ENCODE data around the gene TSSK2. TPM values are rescaled to one million over a fixed set of nuclear protein-coding genes. Genes with fewer than 3 reads are reported as not detected.

TSSK2 gene
- total RNA-seq, 3 donors from 2014 or later: not detected

GRCh38 chr22:19096555-19096954 is 34.6 kb upstream of the TSSK2 start:
- ATAC-seq: no peak
- Mint-ChIP-seq H3K4me3 (no peak overlapping the region), H3K4me1 (ENCODE audit: low read depth) (peaks cover 27% of the 10 kb centered on the region), H3K36me3 (ENCODE audit: insufficient read depth) (peaks cover 12% of the 10 kb centered on the region), H3K27me3 (ENCODE audit: low read depth) (no peaks in the 10 kb centered on the region), H3K9me3 (no peaks in the 10 kb centered on the region)
- DNase-seq: no peak

GRCh38 chr22:19097518-19097917 is 33.6 kb upstream of the TSSK2 start:
- DNase-seq (no peak), ATAC-seq (no peak)
- Mint-ChIP-seq H3K36me3 (ENCODE audit: insufficient read depth) (peaks cover 12% of the 10 kb centered on the region), H3K4me1 (ENCODE audit: low read depth) (peaks cover 31% of the 10 kb centered on the region), H3K4me3 (no peak overlapping the region), H3K27me3 (ENCODE audit: low read depth) (no peaks in the 10 kb centered on the region), H3K9me3 (no peaks in the 10 kb centered on the region)

GRCh38 chr22:19098157-19098556 is 33.0 kb upstream of the TSSK2 start:
- Mint-ChIP-seq H3K27me3 (ENCODE audit: low read depth) (no peaks in the 10 kb centered on the region), H3K4me1 (ENCODE audit: low read depth) (peaks cover 32% of the 10 kb centered on the region), H3K36me3 (ENCODE audit: insufficient read depth) (peaks cover 11% of the 10 kb centered on the region), H3K4me3 (no peak overlapping the region), H3K9me3 (no peaks in the 10 kb centered on the region)
- ATAC-seq (no peak), DNase-seq (no peak)

- ATAC-seq: no peak
- H3K36me3 Mint-ChIP-seq (ENCODE audit: insufficient read depth): peaks cover 3% of the 10 kb centered on the region
- H3K27me3 Mint-ChIP-seq (ENCODE audit: low read depth): no peaks in the 10 kb centered on the region
- H3K4me3 Mint-ChIP-seq: no peak overlapping the region
- H3K9me3 Mint-ChIP-seq: no peaks in the 10 kb centered on the region
- peaks cover 53% of the 10 kb centered on the region for H3K4me1 Mint-ChIP-seq (ENCODE audit: low read depth)
- DNase-seq: no peak
These were observed 27.0 kb upstream of the TSSK2 start for GRCh38 chr22:19103880-19104821.

GRCh38 chr22:19105456-19105855 is 25.7 kb upstream of the TSSK2 start:
- Mint-ChIP-seq H3K4me3 (no peak overlapping the region), H3K27me3 (ENCODE audit: low read depth) (no peaks in the 10 kb centered on the region), H3K36me3 (ENCODE audit: insufficient read depth) (peaks cover 3% of the 10 kb centered on the region), H3K4me1 (ENCODE audit: low read depth) (peaks cover 60% of the 10 kb centered on the region), H3K9me3 (no peaks in the 10 kb centered on the region)
- DNase-seq: no peak
- no peak for ATAC-seq

GRCh38 chr22:19105867-19106802 is 25.0 kb upstream of the TSSK2 start:
- Mint-ChIP-seq H3K9me3 (no peaks in the 10 kb centered on the region), H3K4me1 (ENCODE audit: low read depth) (peaks cover 65% of the 10 kb centered on the region), H3K4me3 (no peak overlapping the region), H3K36me3 (ENCODE audit: insufficient read depth) (peaks cover 3% of the 10 kb centered on the region), H3K27me3 (ENCODE audit: low read depth) (no peaks in the 10 kb centered on the region)
- ATAC-seq (peak in 1 of 2 donors; percentile 45), DNase-seq (peak; percentile 38)

GRCh38 chr22:19106886-19107729 is 24.0 kb upstream of the TSSK2 start:
- H3K36me3 Mint-ChIP-seq (ENCODE audit: insufficient read depth): peaks cover 3% of the 10 kb centered on the region
- H3K4me3 Mint-ChIP-seq: no peak overlapping the region

GRCh38 chr22:19107730-19108074 is 23.4 kb upstream of the TSSK2 start:
- ATAC-seq (no peak), DNase-seq (no peak)
- Mint-ChIP-seq H3K27me3 (ENCODE audit: low read depth) (no peaks in the 10 kb centered on the region), H3K9me3 (no peaks in the 10 kb centered on the region), H3K4me3 (no peak overlapping the region), H3K36me3 (ENCODE audit: insufficient read depth) (peaks cover 3% of the 10 kb centered on the region), H3K4me1 (ENCODE audit: low read depth) (peaks cover 71% of the 10 kb centered on the region)

More at GRCh38 chr22:19106886-19107729, 24.0 kb upstream of the TSSK2 start:
- Mint-ChIP-seq H3K9me3 (no peaks in the 10 kb centered on the region), H3K4me1 (ENCODE audit: low read depth) (peaks cover 67% of the 10 kb centered on the region), H3K27me3 (ENCODE audit: low read depth) (no peaks in the 10 kb centered on the region)
- ATAC-seq (no peak), DNase-seq (no peak)

- Mint-ChIP-seq H3K36me3 (ENCODE audit: insufficient read depth) (peaks cover 3% of the 10 kb centered on the region), H3K27me3 (ENCODE audit: low read depth) (no peaks in the 10 kb centered on the region), H3K9me3 (no peaks in the 10 kb centered on the region), H3K4me3 (peak overlapping the region; percentile 2), H3K4me1 (ENCODE audit: low read depth) (peaks cover 70% of the 10 kb centered on the region)
- ATAC-seq: no peak
- DNase-seq: no peak
These were observed 22.3 kb upstream of the TSSK2 start for GRCh38 chr22:19108807-19109197.

- peak; percentile 32 for DNase-seq
- H3K4me3 Mint-ChIP-seq: peak overlapping the region; percentile 67
- H3K27me3 Mint-ChIP-seq (ENCODE audit: low read depth): no peaks in the 10 kb centered on the region
- H3K4me1 Mint-ChIP-seq (ENCODE audit: low read depth): peaks cover 64% of the 10 kb centered on the region
- H3K36me3 Mint-ChIP-seq (ENCODE audit: insufficient read depth): peaks cover 3% of the 10 kb centered on the region
- peak; percentile 89 to 91 for ATAC-seq
- H3K9me3 Mint-ChIP-seq: no peaks in the 10 kb centered on the region
These were observed 21.7 kb upstream of the TSSK2 start for GRCh38 chr22:19109198-19110063.

- DNase-seq (no peak), ATAC-seq (peak in 1 of 2 donors; percentile 7)
- H3K36me3 Mint-ChIP-seq (ENCODE audit: insufficient read depth): peaks cover 7% of the 10 kb centered on the region
- H3K4me3 Mint-ChIP-seq: peak overlapping the region; percentile 67
- H3K9me3 Mint-ChIP-seq: no peaks in the 10 kb centered on the region
- H3K27me3 Mint-ChIP-seq (ENCODE audit: low read depth): no peaks in the 10 kb centered on the region
- H3K4me1 Mint-ChIP-seq (ENCODE audit: low read depth): peaks cover 70% of the 10 kb centered on the region
These were observed 21.0 kb upstream of the TSSK2 start for GRCh38 chr22:19110064-19110458.

GRCh38 chr22:19110646-19111045 is 20.5 kb upstream of the TSSK2 start:
- peaks cover 7% of the 10 kb centered on the region for H3K36me3 Mint-ChIP-seq (ENCODE audit: insufficient read depth)
- ATAC-seq (no peak), DNase-seq (no peak)
- H3K4me1 Mint-ChIP-seq (ENCODE audit: low read depth): peaks cover 74% of the 10 kb centered on the region
- H3K27me3 Mint-ChIP-seq (ENCODE audit: low read depth): no peaks in the 10 kb centered on the region
- H3K9me3 Mint-ChIP-seq: no peaks in the 10 kb centered on the region
- H3K4me3 Mint-ChIP-seq: no peak overlapping the region

- H3K4me3 Mint-ChIP-seq: no peak overlapping the region
- ATAC-seq: no peak
- DNase-seq: no peak
- H3K36me3 Mint-ChIP-seq (ENCODE audit: insufficient read depth): peaks cover 10% of the 10 kb centered on the region
- H3K4me1 Mint-ChIP-seq (ENCODE audit: low read depth): peaks cover 74% of the 10 kb centered on the region
- H3K27me3 Mint-ChIP-seq (ENCODE audit: low read depth): no peaks in the 10 kb centered on the region
- no peaks in the 10 kb centered on the region for H3K9me3 Mint-ChIP-seq
These were observed 20.0 kb upstream of the TSSK2 start for GRCh38 chr22:19111140-19111539.

All from activated T-cell treated with anti-CD3 and anti-CD28 coated beads, Interleukin-2, amount 50 U/mL, for 4 hours (primary cell).